GM08714 (cell line): ENCODE measurements around the gene CHRDL2.

ENCODE experiments used
- H3K4me3 ChIP-seq: fragments of 200-500 bp; sonication (Bioruptor generic); 2 replicates; pipeline ENCODE4 v1.5.1; 2014; ENCODE audit warnings: mild to moderate bottlenecking, low read length, inconsistent platforms
- ZNF274 ChIP-seq: IDR thresholded peaks from 2 replicates; pipeline ENCODE4 v1.6.1; 2012; ENCODE audit warnings: mild to moderate bottlenecking, low read depth, low read length

CHRDL2 gene

DNA sequence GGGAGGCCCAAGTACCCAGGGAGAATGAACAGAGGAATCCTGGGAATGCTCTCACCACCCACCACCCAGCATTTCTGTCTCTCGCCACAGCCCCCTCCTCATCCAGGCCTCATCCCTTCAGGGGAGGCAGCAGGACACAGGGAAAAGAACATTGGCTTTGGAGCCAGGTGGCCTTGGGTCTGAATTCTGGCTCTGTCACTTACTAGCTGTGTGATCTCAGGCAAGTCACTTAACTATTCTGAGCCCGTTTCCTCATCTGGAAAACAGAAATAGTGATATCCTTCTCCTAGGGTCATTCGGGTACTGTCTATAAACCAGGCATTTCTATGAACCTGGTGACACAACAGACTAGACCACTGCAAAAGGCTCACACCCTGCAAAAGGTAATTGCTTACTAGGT lies 22.1 kb downstream of the CHRDL2 start:
- TF ChIP-seq ZNF274, result no peak
- H3K4me3 ChIP-seq, result no peak overlapping the region

DNA sequence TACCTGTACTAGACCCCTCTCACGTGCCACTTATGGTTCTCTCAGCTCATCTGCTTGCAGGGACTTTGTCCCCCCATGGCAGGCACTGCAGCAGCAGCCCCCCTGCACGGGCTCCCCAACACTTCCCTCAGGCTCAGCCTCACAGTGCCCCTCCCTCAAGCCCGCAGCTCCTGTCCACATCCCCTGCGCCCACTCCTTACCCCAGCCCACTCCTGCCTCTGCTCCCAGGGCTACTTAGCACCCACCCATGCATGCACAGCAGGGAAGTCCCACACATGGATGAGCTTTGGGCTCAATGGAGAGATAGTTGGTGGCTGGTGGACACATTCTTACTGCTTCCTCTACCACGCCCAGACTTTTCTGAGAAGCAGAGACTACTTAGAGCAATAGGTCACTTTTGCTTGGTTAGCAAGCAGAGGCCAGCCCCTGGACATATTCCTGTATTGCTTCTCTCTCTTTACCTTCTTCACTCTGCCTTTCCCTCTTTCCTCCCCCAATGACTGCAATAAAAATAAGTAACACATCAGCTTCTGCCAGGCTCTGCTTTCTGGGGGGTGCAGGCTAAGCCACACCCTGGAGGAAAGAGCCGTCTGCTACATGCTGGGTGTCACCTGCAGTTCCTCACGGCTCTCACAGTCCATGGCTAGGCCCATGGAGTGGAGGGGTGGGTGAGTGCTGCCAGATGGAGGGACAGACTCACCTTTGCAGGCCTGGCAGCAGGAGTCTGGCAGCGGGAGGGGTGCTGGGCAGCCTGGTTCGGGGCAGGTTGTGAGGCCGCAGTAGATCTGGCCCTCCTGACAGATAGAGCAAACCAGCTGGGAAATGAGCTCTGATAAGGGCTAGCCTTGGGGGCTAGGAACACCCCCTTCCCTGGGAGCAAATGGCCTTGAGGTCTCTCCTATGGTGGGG lies 23.4 kb downstream of the CHRDL2 start:
- H3K4me3 ChIP-seq, result no peak overlapping the region
- no peak for TF ChIP-seq ZNF274

DNA sequence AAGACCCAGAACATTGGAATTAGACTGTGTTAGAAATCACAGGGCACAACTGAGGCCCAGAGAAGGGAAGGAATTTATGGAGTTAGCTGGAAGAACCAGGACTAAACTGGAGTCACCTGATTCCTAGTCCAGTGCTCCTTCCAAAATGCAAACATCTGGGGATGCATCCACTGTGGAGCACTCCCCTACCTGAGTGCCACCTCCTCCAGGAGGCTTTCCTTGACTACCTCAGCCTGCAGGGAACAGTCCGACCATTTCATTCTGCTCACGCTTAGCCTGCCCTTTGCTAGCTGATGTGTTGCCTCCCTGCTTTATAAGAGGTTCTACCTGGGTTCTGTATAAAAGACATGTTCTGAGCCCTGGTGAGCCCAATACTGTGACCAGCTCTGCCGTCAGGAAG lies 24.0 kb downstream of the CHRDL2 start:
- no peak overlapping the region for H3K4me3 ChIP-seq
- TF ChIP-seq ZNF274, result no peak

DNA sequence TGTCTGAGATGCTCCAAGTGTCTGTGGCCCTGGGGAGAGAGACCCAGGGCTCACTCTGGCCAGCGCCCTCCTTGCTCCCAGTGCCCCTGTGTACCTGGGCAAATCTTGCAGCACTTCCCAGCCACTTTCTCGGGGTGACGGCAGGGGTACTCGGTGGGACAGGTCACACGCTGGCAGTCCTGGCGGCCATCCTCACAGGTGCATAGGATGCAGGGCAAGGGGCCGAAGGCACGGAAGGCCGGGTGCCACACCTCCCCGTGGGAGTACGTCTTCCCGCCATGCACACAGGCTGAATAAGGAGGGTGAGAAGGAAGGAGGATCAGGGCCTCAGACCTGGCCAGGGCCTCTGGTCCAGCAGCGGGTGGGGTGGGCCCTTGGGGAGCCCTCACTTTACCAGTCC lies 28.0 kb downstream of the CHRDL2 start:
- TF ChIP-seq ZNF274, result no peak
- H3K4me3 ChIP-seq, result no peak overlapping the region

DNA sequence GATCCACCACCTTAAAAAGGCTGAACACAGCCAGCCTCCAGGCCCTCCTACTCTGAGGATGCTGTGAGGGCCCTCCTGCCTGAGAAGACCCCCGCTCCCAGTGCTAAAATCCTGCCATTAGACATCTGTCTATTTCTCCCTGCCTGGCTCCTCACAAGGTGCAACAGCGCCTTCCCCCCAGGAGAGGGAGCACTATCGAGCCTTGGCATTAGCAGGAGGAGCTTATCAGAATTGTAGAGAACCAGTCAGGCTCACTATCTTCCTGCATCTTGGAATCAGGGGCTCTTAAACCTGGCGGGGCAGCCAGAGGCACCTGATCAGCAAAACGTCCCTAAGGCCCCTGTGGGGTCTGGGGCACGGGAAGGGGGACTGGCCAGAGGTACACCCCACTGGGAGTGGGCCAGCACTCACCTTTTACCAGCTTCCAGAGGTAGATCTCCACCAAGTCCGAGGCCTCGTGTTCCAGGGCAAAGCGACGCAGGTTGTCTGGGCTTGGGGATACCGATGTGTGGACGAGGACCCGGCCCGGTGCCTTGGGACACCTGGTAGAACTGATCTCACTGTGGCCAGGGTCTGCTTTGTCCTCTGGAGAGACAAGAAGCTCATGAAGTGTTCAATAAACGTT lies 28.7 kb downstream of the CHRDL2 start:
- TF ChIP-seq ZNF274, result no peak
- H3K4me3 ChIP-seq, result no peak overlapping the region

DNA sequence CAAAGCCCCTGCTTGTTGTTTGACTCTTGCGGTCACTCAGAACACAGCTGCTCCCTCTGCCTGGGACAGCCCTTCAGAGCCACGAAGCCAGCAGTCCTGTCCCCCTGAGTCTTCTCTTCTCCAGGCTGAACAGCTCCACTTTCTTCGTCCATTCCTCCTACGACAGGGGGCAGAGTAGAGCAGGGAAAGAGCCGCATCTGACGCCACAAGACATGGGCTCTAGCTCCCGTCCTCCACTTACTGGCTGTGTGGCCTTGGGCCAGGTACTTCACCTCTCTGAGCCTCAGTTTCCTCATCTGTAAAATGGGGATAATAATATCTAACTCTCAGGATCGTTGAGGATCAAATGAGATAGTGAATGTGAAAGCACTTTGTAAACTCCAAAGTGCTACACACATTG lies 29.9 kb downstream of the CHRDL2 start:
- TF ChIP-seq ZNF274, result no peak
- H3K4me3 ChIP-seq, result no peak overlapping the region

DNA sequence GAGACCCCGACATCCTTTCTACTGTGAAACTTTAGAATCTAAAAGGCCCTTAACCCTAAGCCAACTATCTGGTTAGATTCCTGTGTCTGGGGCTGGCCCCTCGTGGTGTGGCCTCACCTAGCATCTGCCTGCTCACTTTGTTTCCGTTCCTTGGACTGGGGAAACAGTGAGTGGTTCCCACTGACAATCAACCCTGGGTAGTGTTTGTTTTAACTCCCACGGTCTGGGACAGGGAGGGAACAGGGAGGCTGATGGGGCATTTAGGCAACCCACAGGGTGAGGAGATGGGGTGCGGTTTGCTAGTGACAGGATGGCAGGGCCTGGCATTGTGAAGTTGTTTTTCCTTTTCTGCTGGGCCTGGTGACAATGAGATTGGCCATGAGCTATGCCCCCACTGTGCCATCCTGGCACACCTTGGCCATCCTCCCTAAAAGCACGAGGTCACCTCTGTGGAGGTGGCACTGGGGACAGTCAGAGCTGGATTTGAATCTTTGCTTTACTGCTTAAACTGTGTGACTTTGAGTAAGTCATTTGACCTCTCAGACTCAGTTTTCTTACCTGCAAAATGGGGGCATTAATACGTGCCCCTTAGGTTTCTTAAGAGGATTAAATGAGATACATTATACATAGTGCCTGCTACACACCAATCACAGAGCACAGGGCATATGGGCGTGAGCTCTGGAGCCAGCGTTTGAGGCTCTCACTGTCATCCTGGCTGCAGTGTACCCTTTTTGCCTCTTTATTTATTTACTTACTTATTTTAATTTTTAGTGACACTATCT lies 31.4 kb downstream of the CHRDL2 start:
- no peak for TF ChIP-seq ZNF274
- no peak overlapping the region for H3K4me3 ChIP-seq

DNA sequence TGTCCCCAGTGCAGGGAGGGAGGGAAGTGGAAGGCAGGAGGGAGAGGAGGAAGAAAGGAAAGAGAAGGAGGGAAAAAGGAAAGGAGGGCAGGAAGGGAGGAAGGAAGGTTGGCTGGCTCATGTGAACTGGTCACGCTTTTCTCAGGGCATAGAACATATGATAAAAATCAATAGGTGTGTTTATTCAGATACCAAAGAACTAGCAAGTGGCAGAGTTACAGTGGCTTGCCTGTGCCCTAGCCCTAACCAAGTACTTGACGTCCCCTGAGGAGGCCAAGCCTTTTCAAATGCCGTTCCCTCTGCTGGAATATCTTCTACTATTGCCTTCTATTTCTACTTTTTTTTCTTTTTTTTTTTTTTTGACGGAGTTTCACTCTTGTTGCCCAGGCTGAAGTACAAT lies 33.5 kb downstream of the CHRDL2 start:
- H3K4me3 ChIP-seq, result no peak overlapping the region
- no peak for TF ChIP-seq ZNF274

DNA sequence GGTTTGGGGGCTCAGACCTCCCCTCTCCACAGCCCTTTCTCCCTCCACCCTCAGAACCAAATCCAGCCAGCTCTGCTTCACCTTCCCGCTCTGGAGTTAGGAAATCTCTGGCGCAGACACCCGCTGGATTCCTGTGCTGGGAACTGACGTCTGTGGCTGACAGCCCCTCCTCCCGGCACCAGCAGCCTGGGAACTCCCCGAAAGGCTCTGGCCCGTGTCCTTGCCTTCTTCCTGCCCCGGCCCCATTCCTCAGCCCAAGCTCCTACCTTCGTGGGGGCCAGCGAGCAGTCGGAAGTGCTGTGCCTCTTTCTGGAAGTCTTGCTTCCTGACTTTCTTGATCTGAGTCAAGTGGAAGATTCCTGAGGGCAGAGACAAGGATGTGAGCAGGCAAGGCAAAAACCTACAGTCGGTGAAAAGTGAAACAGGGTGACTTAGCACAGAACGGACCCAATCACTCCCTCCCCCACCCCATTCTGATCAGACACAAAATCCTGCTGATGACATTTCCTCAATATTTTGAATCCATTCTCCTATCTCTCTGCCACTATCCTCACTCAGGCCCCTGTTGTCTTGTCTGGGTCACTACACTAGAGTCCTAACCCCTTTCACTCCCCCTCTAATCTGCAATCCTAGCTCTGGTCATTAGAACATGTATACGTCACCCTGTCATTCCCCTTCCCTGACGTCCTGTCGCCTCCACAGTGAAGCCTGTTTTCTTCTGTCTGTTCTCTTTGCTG lies 34.1 kb downstream of the CHRDL2 start:
- no peak for TF ChIP-seq ZNF274
- no peak overlapping the region for H3K4me3 ChIP-seq

DNA sequence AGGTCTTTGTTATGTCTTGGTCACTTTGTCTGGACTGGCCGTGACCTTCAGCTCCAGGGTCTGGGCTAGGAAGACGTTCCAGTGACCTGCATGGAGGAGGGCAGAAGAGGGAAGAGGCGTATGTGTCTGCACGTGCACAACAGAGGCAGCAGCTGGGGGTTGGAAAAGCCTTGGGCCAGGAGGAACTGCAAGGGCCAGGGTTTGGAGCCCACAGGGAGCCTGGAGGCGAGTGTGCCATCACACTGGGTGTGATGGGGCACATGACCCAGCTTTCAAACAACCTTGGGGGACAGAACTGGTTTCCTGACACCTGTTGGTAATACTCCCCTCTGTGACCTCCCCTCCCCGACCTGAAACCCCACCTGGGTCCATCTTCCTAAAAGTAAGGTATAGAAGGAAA lies 34.7 kb downstream of the CHRDL2 start:
- no peak overlapping the region for H3K4me3 ChIP-seq
- no peak for TF ChIP-seq ZNF274

DNA sequence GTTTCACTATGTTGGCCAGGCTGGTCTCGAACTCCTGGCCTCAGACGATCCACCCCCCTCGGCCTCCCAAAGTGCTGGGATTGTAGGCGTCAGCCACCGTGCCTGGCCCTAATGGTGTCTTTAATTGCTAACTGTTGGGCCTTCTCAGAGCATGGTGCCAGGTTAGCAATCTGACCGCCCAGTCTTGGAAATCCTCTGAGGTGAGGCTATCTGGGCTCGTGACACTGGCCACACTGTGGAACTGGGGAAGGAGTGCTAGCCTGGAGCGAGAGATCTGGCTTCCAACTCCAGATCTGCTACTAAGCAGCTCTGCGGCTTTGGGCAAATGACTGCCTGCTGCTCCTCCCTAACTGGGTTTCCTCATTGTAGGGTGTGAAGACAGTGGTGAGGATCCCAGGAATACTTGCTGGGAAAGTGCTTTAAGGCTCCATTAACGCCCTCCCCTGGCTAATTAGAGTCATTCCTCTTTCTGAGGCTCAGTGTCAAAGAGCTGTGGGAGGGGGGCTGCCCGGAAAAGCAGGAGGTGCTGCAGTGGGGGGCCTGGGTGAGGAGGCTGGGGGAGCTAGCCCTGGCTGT lies 35.4 kb downstream of the CHRDL2 start:
- TF ChIP-seq ZNF274, result no peak
- H3K4me3 ChIP-seq, result no peak overlapping the region

DNA sequence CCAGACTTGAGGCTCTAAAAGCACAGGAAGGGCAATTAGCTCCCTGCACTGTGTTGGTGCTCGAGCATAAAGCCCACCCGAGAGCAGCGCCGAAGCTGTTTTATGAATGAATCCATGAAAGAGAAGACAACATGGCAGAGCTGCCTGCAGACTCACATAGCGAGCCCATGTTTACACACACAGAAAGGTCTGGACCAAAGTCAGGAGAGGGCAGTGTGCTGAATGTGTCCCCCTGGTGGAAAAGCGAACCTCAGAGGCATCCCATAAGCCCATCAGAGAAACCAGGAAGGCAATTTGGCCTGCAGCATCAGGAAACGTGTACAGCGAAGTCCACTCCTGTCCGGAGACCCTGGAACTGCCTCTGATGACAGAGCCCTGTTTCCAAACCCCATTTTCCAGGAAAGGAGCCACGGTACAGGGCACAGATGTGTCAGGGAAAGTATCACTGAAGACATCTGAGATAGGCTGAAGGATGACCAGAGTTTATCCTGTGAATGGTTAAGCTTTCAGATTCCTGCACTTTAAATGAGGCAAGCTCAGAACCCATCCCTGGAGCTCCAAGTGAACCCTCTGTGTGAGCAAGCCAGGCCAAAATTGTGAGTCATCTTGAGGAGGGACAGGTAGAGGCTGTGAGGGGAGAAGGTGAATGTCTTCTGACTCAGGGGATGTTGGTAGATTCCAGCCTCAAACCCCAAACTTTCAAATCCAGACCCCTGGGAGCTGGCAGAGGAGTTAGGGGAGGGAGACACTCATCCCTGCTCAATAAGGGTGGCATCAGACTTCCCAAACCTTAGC lies 36.9 kb downstream of the CHRDL2 start:
- H3K4me3 ChIP-seq, result no peak overlapping the region
- no peak for TF ChIP-seq ZNF274

DNA sequence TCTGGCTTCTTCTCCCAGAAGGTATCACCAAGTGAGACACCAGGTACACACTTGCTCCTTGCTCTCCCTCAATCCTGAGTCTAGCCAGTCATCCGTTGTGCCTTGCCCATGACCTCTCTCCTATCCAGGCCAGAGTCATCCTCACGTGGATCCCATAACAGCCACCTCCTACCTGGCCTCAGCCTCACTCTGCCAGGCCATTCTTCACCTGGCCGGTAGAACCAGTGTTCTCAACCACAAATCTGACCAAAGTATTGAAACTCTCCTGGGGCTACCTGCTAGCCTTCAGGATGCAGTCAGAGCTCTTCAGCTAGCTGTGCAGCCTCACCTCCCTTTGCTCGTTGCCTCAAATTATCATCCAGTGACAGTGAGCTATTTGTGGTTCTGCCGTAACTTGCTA lies 37.7 kb downstream of the CHRDL2 start:
- TF ChIP-seq ZNF274, result no peak
- H3K4me3 ChIP-seq, result no peak overlapping the region
